K562 (cell line): ENCODE results near the gene CAMK2G. TPM values are rescaled to one million over a fixed set of nuclear protein-coding genes. Genes with fewer than 3 reads are reported as not detected.

Experiments
- ATAC-seq: fragments of 200-7000 bp; cut with Tn5 transposase; 3 replicates; pipeline ENCODE4 v1.9.1; 2020; ENCODE audit warnings: moderate library complexity
- BruUV-seq: library from RNA; stranded (reverse); fragments of 400-500 nt; replicated peaks from 2 replicates; lab custom pipeline; 2021; lab: Mats Ljungman, UMichigan
- CTCF ChIA-PET: fragments of 300-600 bp; formaldehyde crosslinking; extraction: SDS; loops from one replicate; lab custom pipeline; 2021; ENCODE audit warnings: low intra/inter-chr PET ratio; lab: Yijun Ruan, JAX
- POLR2A ChIA-PET: fragments of 300-600, 350-650 bp; sonication (Branson Sonifier 250); formaldehyde crosslinking; extraction: SDS; loops from one replicate; lab custom pipeline; 2021; ENCODE audit warnings: antibody characterized with exemption, inconsistent platforms; lab: Yijun Ruan, JAX
- DNase-seq, 4 experiments: peaks; one replicate each; pipeline versions ENCODE4 v3.0.0 to v3.0.0-alpha.2; 2011 to 2018; ENCODE audit warnings: low spot score in 3 of 4, mixed read lengths in 3 of 4; ENCODE audit errors: extremely low read depth in 1 of 4
- FAIRE-seq: peaks from 2 replicates; lab custom pipeline; 2011; peaks lifted over from hg19 to GRCh38; lab: Jason Lieb, UNC
- H2AFZ ChIP-seq: 2 replicates; pipeline ENCODE4 v1.6.0; 2011; ENCODE audit warnings: low read depth, low read length, control low read depth, inconsistent platforms
- H3K27ac ChIP-seq: fragments of 200-600 bp; 3 replicates; pipeline ENCODE4 v1.8.0; 2011; ENCODE audit warnings: low read depth, mild to moderate bottlenecking, control low read depth, inconsistent platforms, low read length, moderate library complexity, mixed read lengths; ENCODE audit errors: extremely low read depth
- H3K27me3 ChIP-seq, 2 experiments: fragments of 300-600 bp in 1 of 2; 2 replicates in 1 of 2; 3 replicates in 1 of 2; pipeline versions ENCODE4 v1.6.0 to v1.8.0; 2011; ENCODE audit warnings: inconsistent platforms in 2 of 2, low read length in 2 of 2, mild to moderate bottlenecking in 1 of 2, mixed read lengths in 1 of 2, moderate library complexity in 1 of 2; ENCODE audit not compliant: control insufficient read depth in 2 of 2, insufficient read depth in 2 of 2
- H3K36me3 ChIP-seq: fragments of 300-600 bp; 3 replicates; pipeline ENCODE4 v1.8.0; 2011; ENCODE audit warnings: mild to moderate bottlenecking, low read length, inconsistent platforms; ENCODE audit not compliant: control insufficient read depth, insufficient read depth
- H3K4me1 ChIP-seq, 2 experiments: fragments of 200-600 bp in 1 of 2; replicated peaks in 1 of 2; 2 replicates in 1 of 2; 3 replicates in 1 of 2; pipeline versions ENCODE4 v1.5.1 to v1.8.0; 2011; ENCODE audit warnings: inconsistent platforms in 2 of 2, low read length in 2 of 2, mild to moderate bottlenecking in 1 of 2, mixed read lengths in 1 of 2, moderate library complexity in 1 of 2; ENCODE audit not compliant: control insufficient read depth in 2 of 2, insufficient read depth in 2 of 2
- H3K4me2 ChIP-seq: 2 replicates; pipeline ENCODE4 v1.6.1; 2011; ENCODE audit warnings: low read length, control low read depth, inconsistent platforms, mixed read lengths; ENCODE audit not compliant: insufficient read depth
- H3K4me3 ChIP-seq: fragments of 200-600 bp; sonication (generic), shearing (Covaris generic); 2 replicates; pipeline ENCODE4 v1.5.1; 2016; ENCODE audit warnings: control low read depth, inconsistent platforms
- H3K79me2 ChIP-seq: fragments of 200-600 bp; 3 replicates; pipeline ENCODE4 v1.8.0; 2011; ENCODE audit warnings: low read length, inconsistent platforms; ENCODE audit not compliant: control insufficient read depth, insufficient read depth
- H3K9ac ChIP-seq, 2 experiments: 2 replicates each; pipeline versions ENCODE4 v1.6.0 to v1.6.1; 2011; ENCODE audit warnings: low read depth in 2 of 2, low read length in 2 of 2, control low read depth in 1 of 2, inconsistent platforms in 1 of 2, mild to moderate bottlenecking in 1 of 2, mixed read lengths in 1 of 2; ENCODE audit not compliant: insufficient read depth in 1 of 2
- H3K9me1 ChIP-seq: one replicate; pipeline ENCODE4 v1.6.0; 2011; ENCODE audit warnings: inconsistent platforms, mild to moderate bottlenecking, low read length, moderate library complexity; ENCODE audit not compliant: control insufficient read depth, insufficient read depth
- H3K9me3 ChIP-seq: replicated peaks from 2 replicates; pipeline ENCODE4 v1.5.1; 2011; ENCODE audit warnings: low read depth, low read length, inconsistent platforms; ENCODE audit not compliant: control insufficient read depth, insufficient read depth
- H4K20me1 ChIP-seq: replicated peaks from 2 replicates; pipeline ENCODE4 v1.6.1; 2011; ENCODE audit warnings: low read length, inconsistent platforms, mixed read lengths; ENCODE audit not compliant: control insufficient read depth, insufficient read depth
- BHLHE40 ChIP-seq: IDR thresholded peaks from 2 replicates; pipeline ENCODE4 v1.6.1; 2011; ENCODE audit warnings: low read length, improper control_type of control experiment
- CREB1 ChIP-seq, 2 experiments: sonication (generic) in 1 of 2; formaldehyde crosslinking in 1 of 2; IDR thresholded peaks; 2 replicates each; pipeline versions ENCODE4 v1.6.1 to v1.8.0; 2012 to 2022; ENCODE audit warnings: inconsistent platforms in 1 of 2, mild to moderate bottlenecking in 1 of 2, missing genetic modification reagents in 1 of 2, moderate library complexity in 1 of 2
- ETV5 ChIP-seq: sonication (generic); formaldehyde crosslinking; IDR thresholded peaks from 2 replicates; pipeline ENCODE4 v1.4.0; 2020; ENCODE audit warnings: low read depth, mild to moderate bottlenecking, missing genetic modification reagents
- MAFF ChIP-seq: IDR thresholded peaks from 2 replicates; pipeline ENCODE4 v1.6.1; 2012; ENCODE audit warnings: low read length, improper control_type of control experiment
- PHF8 ChIP-seq: fragments of 200-600 bp; sonication (generic); IDR thresholded peaks from 2 replicates; pipeline ENCODE4 v1.6.1; 2012; ENCODE audit warnings: mixed run types, mild to moderate bottlenecking, inconsistent platforms, low read length, moderate library complexity, borderline replicate concordance
- RBFOX2 ChIP-seq: fragments of 200-400 bp; formaldehyde crosslinking; IDR thresholded peaks from 2 replicates; pipeline ENCODE4 v1.6.1; 2017; ENCODE audit warnings: low read depth, mild to moderate bottlenecking, low read length, moderate library complexity
- ZBTB7A ChIP-seq: IDR thresholded peaks from 2 replicates; pipeline ENCODE4 v1.6.1; 2011; ENCODE audit warnings: low read depth, mild to moderate bottlenecking, low read length, moderate library complexity, borderline replicate concordance; ENCODE audit not compliant: control insufficient read depth
- ZFX ChIP-seq: sonication (generic); formaldehyde crosslinking; IDR thresholded peaks from 2 replicates; pipeline ENCODE4 v1.8.0; 2022; ENCODE audit warnings: mild to moderate bottlenecking, missing genetic modification reagents, moderate library complexity
- ZNF589 ChIP-seq: fragments of 200-800 bp; sonication (Bioruptor generic); IDR thresholded peaks from 2 replicates; pipeline ENCODE4 v1.6.1; 2016; ENCODE audit warnings: low read depth, missing genetic modification characterization, missing compliant biosample characterization
- WGBS: fragments of 100-300 bp; shearing (Covaris generic); methylation state at CpG from one replicate; pipeline ENCODE4 v1.1.6; 2016; ENCODE audit warnings: low coverage, mixed read lengths; ENCODE audit not compliant: insufficient coverage; ENCODE audit errors: missing lambda C conversion rate; 5-methylcytosine and 5-hydroxymethylcytosine counted together
- in situ Hi-C: fragments of 300-500 bp; cut with MboI; formaldehyde crosslinking; loops from 4 replicates; pipeline ENCODE4 v1.15.0; 2018; ENCODE audit warnings: inconsistent platforms, mixed read lengths
- intact Hi-C: fragments of 100-400 bp; cut with micrococcal nuclease; formaldehyde crosslinking; loops from 2 replicates; pipeline ENCODE4 v1.14.2; 2022
- polyA plus RNA-seq, 8 experiments: library from polyadenylated mRNA; depleted of rRNA in 4 of 8; stranded (reverse) in 5 of 8; unstranded in 3 of 8; fragments of >200 nt; fragmentation: Nextera tagmentation in 2 of 8; fragmentation: Illumina TruSeq in 1 of 8; extraction: Ambion mirVana in 2 of 8; extraction: Trizol in 1 of 8; gene quantifications; 2 replicates each; pipeline versions ENCODE4 v1.2.1 to v1.2.3, GENCODE V29; 2011 to 2014; ENCODE audit warnings: inconsistent platforms in 1 of 8, missing spikeins in 1 of 8
- total RNA-seq, 7 experiments: library from RNA; depleted of rRNA in 6 of 7; stranded (reverse); fragments of >200 nt in 6 of 7; fragmentation: Illumina TruSeq in 2 of 7; extraction: Trizol in 2 of 7; gene quantifications; 2 replicates each; pipeline versions ENCODE4 v1.2.1 to v1.2.3, GENCODE V29; 2011 to 2021; ENCODE audit warnings: low replicate concordance in 1 of 7
- TF ChIP-seq, protein P1 (sequence below): sonication (generic); formaldehyde crosslinking; IDR thresholded peaks from 2 replicates; pipeline ENCODE4 v1.9.0; 2022; ENCODE audit warnings: mild to moderate bottlenecking, missing genetic modification reagents
- TF ChIP-seq, protein P2 (sequence below), 3 experiments: IDR thresholded peaks in 2 of 3; conservative IDR thresholded peaks in 1 of 3; 2 replicates each; pipeline ENCODE4 v1.5.1; 2011 to 2012; ENCODE audit warnings: low read length in 3 of 3, mild to moderate bottlenecking in 3 of 3, control low read depth in 2 of 3, improper control_type of control experiment in 1 of 3, inconsistent platforms in 1 of 3, low read depth in 1 of 3, mixed read lengths in 1 of 3, moderate library complexity in 1 of 3; ENCODE audit not compliant: insufficient read depth in 2 of 3
- TF ChIP-seq, protein P3 (sequence below): sonication (generic); formaldehyde crosslinking; IDR thresholded peaks from 2 replicates; pipeline ENCODE4 v1.4.0; 2020; ENCODE audit warnings: mild to moderate bottlenecking, missing genetic modification reagents
- TF ChIP-seq, protein P4 (sequence below): fragments of 200-800 bp; sonication (Bioruptor generic); IDR thresholded peaks from 2 replicates; pipeline ENCODE4 v1.6.1; 2017; ENCODE audit warnings: missing genetic modification characterization, missing compliant biosample characterization

Gene CAMK2G
- total and polyA plus RNA-seq, 9 of the 15 experiments (the other 6 are each of a cell fraction or from before 2014, with no cell fraction given) = 9.0 to 37.9 (median 32.6) TPM

DNA sequence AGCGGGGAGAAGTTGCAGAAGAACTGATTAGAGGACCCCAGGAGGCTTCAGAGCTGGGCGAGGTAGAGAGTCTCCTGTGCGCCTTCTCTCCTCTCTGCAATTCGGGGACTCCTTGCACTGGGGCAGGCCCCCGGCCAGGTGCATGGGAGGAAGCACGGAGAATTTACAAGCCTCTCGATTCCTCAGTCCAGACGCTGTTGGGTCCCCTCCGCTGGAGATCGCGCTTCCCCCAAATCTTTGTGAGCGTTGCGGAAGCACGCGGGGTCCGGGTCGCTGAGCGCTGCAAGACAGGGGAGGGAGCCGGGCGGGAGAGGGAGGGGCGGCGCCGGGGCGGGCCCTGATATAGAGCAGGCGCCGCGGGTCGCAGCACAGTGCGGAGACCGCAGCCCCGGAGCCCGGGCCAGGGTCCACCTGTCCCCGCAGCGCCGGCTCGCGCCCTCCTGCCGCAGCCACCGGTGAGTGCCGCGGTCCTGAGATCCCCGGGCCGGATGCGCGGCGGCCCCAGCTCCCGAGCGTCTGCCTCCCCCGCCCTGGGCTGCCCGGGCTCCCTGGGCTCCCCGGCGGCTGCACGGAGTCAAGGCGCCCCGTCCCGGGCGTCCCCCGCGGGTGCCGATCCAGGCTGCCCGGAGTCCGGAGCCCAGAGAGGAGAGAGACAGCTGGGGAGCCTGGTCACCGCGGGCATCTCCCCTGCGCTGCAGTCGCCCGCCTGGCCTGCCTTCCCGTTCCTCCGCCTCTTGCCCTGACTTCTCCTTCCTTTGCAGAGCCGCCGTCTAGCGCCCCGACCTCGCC is 36.6 kb upstream of the CAMK2G start, which contains the start of gene PLAU:
TSS of gene PLAU (plus strand) at position 369 of the 789 bp plus-strand sequence. CDS start 424 bp downstream, outside the sequence.
- in situ Hi-C loops (no loop called here), intact Hi-C loops (no loop called here)
- Histone ChIP-seq H3K9me3 (no peaks in the 10 kb centered on the region), H3K27me3 (no peaks in the 10 kb centered on the region; a peak in 1 of 5 replicates), H3K4me3 (peak within 1 kb of the TSS; percentile 47), H3K9ac (peak within 1 kb of the TSS; percentile 47 to 90; a peak in 3 of 4 replicates), H3K9me1 (no peaks in the 10 kb centered on the region), H2AFZ (peak within 1 kb of the TSS; percentile 85), H3K36me3 (peaks cover 6% of the 10 kb centered on the region; the same call in 1 of the 3 replicates), H3K4me2 (peak within 1 kb of the TSS; percentile 78), H3K4me1 (peaks cover 25 to 38% of the 10 kb centered on the region in 2 experiments), H3K79me2 (no peaks in the 10 kb centered on the region), H4K20me1 (no peaks in the 10 kb centered on the region), H3K27ac (peak within 1 kb of the TSS; percentile 2; the same call in 1 of the 3 replicates)
- WGBS = 2% methylated on average over 44 of the region's 74 CpGs
- ATAC-seq (peak; percentile 81), FAIRE-seq (no peak), DNase-seq (peak; percentile 67 to 86 (median 77))
- BruUV-seq = no TSS peak
- ChIA-PET POLR2A (interaction anchor here (0.6 to 1.7 kb wide), 10 partner anchors 9 to 195 kb away, joined by 3 to 6 read pairs (median 4); partner anchors contain the start of gene VCL), CTCF (no interaction called here)
- TF ChIP-seq, protein P1, sequence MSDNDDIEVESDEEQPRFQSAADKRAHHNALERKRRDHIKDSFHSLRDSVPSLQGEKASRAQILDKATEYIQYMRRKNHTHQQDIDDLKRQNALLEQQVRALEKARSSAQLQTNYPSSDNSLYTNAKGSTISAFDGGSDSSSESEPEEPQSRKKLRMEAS (CRISPR knock-in tag) = peak; percentile 65
- TF ChIP-seq ETV5 (peak; percentile 64; the same call in 1 of the 2 replicates), MAFF (no peak), ZBTB7A (peak; percentile 62; the same call in 1 of the 2 replicates), ZFX (CRISPR knock-in tag) (peak; percentile 44; the same call in 1 of the 2 replicates), ZNF589 (CRISPR knock-in tag) (0 out of 2 replicates have a peak, but pooled peaks have one; percentile 16), CREB1 (IDR thresholded peaks at IDR 0.05) (no peak), CREB1 (CRISPR knock-in tag; IDR thresholded peaks at IDR 0.05) (0 out of 2 replicates have a peak, but pooled peaks have one; percentile 3), BHLHE40 (0 out of 2 replicates have a peak, but pooled peaks have one; percentile 11), RBFOX2 (peak; percentile 65), PHF8 (peak; percentile 67; the same call in 1 of the 2 replicates)
- TF ChIP-seq, protein P2, sequence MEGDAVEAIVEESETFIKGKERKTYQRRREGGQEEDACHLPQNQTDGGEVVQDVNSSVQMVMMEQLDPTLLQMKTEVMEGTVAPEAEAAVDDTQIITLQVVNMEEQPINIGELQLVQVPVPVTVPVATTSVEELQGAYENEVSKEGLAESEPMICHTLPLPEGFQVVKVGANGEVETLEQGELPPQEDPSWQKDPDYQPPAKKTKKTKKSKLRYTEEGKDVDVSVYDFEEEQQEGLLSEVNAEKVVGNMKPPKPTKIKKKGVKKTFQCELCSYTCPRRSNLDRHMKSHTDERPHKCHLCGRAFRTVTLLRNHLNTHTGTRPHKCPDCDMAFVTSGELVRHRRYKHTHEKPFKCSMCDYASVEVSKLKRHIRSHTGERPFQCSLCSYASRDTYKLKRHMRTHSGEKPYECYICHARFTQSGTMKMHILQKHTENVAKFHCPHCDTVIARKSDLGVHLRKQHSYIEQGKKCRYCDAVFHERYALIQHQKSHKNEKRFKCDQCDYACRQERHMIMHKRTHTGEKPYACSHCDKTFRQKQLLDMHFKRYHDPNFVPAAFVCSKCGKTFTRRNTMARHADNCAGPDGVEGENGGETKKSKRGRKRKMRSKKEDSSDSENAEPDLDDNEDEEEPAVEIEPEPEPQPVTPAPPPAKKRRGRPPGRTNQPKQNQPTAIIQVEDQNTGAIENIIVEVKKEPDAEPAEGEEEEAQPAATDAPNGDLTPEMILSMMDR (IDR thresholded peaks at IDR 0.05 in 2 of 3, conservative IDR thresholded peaks at IDR 0.05 in 1 of 3; ENCODE audit: insufficient read depth in 2 of 3, low read depth in 1 of 3, low read length in 3 of 3) = peak in 1 of 3 experiments; percentile 2; a peak in 1 of 6 replicates
- TF ChIP-seq, protein P3, sequence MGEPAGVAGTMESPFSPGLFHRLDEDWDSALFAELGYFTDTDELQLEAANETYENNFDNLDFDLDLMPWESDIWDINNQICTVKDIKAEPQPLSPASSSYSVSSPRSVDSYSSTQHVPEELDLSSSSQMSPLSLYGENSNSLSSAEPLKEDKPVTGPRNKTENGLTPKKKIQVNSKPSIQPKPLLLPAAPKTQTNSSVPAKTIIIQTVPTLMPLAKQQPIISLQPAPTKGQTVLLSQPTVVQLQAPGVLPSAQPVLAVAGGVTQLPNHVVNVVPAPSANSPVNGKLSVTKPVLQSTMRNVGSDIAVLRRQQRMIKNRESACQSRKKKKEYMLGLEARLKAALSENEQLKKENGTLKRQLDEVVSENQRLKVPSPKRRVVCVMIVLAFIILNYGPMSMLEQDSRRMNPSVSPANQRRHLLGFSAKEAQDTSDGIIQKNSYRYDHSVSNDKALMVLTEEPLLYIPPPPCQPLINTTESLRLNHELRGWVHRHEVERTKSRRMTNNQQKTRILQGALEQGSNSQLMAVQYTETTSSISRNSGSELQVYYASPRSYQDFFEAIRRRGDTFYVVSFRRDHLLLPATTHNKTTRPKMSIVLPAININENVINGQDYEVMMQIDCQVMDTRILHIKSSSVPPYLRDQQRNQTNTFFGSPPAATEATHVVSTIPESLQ (CRISPR knock-in tag) = 0 out of 2 replicates have a peak, but pooled peaks have one; percentile 52
- TF ChIP-seq, protein P4, sequence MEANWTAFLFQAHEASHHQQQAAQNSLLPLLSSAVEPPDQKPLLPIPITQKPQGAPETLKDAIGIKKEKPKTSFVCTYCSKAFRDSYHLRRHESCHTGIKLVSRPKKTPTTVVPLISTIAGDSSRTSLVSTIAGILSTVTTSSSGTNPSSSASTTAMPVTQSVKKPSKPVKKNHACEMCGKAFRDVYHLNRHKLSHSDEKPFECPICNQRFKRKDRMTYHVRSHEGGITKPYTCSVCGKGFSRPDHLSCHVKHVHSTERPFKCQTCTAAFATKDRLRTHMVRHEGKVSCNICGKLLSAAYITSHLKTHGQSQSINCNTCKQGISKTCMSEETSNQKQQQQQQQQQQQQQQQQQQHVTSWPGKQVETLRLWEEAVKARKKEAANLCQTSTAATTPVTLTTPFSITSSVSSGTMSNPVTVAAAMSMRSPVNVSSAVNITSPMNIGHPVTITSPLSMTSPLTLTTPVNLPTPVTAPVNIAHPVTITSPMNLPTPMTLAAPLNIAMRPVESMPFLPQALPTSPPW = peak; percentile 88
